HUES48 (cell line): Measurements from ENCODE around the gene CLEC10A.
"Not testable (repeated sequence)": the region's sequence is repeated elsewhere in the genome, so short reads cannot be mapped to it uniquely, and the experiment has no call there.

ENCODE experiments used
- H3K27ac ChIP-seq: one replicate; pipeline ENCODE4 v1.7.0; 2013; ENCODE audit warnings: low read depth, low read length, inconsistent platforms
- H3K27me3 ChIP-seq: 2 replicates; pipeline ENCODE4 v1.6.1; 2013; ENCODE audit warnings: mild to moderate bottlenecking, low read length; ENCODE audit not compliant: control insufficient read depth, insufficient read depth
- H3K36me3 ChIP-seq: 2 replicates; pipeline ENCODE4 v1.6.1; 2013; ENCODE audit warnings: low read length; ENCODE audit not compliant: control insufficient read depth, insufficient read depth
- H3K4me1 ChIP-seq: 2 replicates; pipeline ENCODE4 v1.6.1; 2013; ENCODE audit warnings: mild to moderate bottlenecking, low read length; ENCODE audit not compliant: control insufficient read depth, insufficient read depth
- H3K4me3 ChIP-seq: 2 replicates; pipeline ENCODE4 v1.5.1; 2013; ENCODE audit warnings: mild to moderate bottlenecking, low read depth, low read length
- H3K9ac ChIP-seq: 2 replicates; pipeline ENCODE4 v1.6.1; 2013; ENCODE audit warnings: mild to moderate bottlenecking, low read depth, low read length, moderate library complexity
- H3K9me3 ChIP-seq: 2 replicates; pipeline ENCODE4 v1.6.1; 2013; ENCODE audit warnings: low read length; ENCODE audit not compliant: control insufficient read depth, insufficient read depth

CLEC10A gene, protein sequence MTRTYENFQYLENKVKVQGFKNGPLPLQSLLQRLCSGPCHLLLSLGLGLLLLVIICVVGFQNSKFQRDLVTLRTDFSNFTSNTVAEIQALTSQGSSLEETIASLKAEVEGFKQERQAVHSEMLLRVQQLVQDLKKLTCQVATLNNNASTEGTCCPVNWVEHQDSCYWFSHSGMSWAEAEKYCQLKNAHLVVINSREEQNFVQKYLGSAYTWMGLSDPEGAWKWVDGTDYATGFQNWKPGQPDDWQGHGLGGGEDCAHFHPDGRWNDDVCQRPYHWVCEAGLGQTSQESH

DNA sequence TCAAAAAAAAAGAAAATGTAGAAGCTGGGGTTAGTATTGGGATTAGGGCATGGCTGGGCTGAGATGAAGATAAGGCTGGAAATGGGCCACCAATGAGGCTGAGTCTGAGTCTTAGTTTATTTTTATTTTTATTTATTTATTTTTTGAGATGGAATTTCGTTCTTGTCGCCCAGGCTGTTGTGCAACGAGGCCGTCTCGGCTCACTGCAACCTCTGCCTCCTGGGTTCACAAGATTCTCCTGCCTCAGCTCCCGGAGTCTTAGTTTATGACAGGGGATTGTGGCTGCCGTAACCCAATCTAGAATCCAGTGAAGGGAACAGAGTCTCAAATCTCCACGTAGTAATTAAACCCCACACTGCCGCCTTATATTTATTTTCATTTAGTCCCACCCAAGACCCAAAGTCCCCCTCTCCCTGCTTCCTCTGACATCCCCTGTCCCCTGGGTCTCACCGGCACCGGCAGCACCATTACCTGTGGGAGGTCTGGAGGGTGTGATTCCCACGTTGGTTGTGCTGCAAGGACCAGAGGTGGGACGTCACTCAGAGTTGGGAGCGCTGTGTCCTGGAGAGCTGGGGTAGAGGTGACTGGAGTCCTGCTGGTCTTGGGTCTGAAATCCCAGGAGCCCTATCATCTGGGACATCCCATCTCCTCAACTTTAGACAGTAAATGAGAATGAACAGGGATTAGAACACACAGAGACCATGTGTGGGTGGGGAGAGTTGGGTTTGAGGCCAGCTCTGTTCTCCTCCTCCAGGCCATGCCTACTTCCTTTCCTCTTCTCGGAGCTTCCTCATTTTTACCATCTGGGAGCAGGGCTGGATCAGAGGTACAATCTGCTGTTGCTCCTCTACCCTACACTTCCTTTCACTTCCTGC lies at the start of gene CLEC10A:
CLEC10A (minus strand) TSS at position 671 of the 875 bp plus-strand sequence. CDS start 1,439 bp downstream, outside the sequence.
- Histone ChIP-seq H3K9me3 (no peaks in the 10 kb centered on the region), H3K4me1 (no peaks in the 10 kb centered on the region), H3K9ac (no peak within 1 kb of the TSS), H3K36me3 (no peaks in the 10 kb centered on the region), H3K27me3 (no peaks in the 10 kb centered on the region), H3K27ac (no peak within 1 kb of the TSS), H3K4me3 (no peak within 1 kb of the TSS)

DNA sequence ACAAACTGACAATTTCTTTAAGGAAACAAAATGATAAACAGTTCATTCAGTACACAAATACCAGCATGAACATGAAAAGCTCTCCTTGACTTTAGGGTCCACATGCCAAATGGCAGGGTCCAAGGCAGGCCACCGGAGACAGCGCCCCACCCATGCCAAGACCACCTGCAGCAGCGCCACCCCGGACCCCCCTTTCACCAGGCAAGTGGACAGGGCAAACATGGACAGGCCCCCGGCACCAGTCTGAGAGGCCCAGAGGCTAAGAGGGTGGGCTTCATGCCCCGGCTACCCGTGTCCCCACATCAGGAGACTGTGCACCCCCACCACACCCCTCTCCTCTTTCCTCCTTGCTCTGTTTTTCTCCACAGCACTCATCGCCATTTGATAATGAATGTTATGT lies 49.3 kb upstream of the CLEC10A start:
- Histone ChIP-seq H3K27ac (no peak overlapping the region), H3K27me3 (peaks cover 18% of the 10 kb centered on the region), H3K36me3 (no peaks in the 10 kb centered on the region)

DNA sequence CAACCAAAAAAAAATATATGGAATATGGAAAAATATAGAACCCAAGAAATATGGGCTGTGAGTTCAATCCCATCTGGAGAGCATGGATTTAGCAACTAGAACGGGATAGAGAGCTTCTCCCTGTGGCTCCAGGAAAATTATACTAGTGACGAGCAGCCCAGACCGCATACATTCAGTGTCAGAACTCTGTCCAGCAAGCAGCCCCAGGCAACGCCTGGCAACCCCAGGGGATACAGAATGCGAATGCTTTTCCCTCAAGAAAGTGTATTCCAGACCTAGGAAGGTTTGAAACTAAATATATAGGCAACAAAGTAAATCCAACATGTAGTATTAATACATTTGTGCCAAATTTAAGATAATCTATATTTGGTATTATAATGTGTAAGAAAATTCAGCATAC lies 48.1 kb upstream of the CLEC10A start:
- Histone ChIP-seq H3K27ac (no peak overlapping the region), H3K9me3 (no peaks in the 10 kb centered on the region), H3K36me3 (no peaks in the 10 kb centered on the region), H3K4me3 (no peak overlapping the region), H3K27me3 (0 out of 2 replicates have a peak, but pooled peaks cover 8% of the 10 kb centered on the region), H3K9ac (no peak overlapping the region), H3K4me1 (peaks cover 26% of the 10 kb centered on the region)

More for the DNA sequence above, 49.3 kb upstream of the CLEC10A start:
- Histone ChIP-seq H3K9ac (no peak overlapping the region), H3K4me3 (no peak overlapping the region), H3K4me1 (peaks cover 34% of the 10 kb centered on the region), H3K9me3 (no peaks in the 10 kb centered on the region)

DNA sequence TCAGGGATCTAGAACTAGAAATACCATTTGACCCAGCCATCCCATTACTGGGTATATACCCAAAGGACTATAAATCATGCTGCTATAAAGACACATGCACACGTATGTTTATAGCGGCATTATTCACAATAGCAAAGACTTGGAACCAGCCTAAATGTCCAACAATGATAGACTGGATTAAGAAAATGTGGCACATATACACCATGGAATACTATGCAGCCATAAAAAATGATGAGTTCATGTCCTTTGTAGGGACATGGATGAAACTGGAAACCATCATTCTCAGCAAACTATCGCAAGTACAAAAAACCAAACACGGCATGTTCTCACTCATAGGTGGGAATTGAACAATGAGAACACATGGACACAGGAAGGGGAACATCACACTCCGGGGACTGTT lies 47.5 kb upstream of the CLEC10A start:
- not testable (repeated sequence) for H3K27me3 ChIP-seq, H3K4me3 ChIP-seq, H3K9me3 ChIP-seq, H3K27ac ChIP-seq, H3K9ac ChIP-seq, H3K36me3 ChIP-seq
- H3K4me1 ChIP-seq, result peaks cover 24% of the 10 kb centered on the region

DNA sequence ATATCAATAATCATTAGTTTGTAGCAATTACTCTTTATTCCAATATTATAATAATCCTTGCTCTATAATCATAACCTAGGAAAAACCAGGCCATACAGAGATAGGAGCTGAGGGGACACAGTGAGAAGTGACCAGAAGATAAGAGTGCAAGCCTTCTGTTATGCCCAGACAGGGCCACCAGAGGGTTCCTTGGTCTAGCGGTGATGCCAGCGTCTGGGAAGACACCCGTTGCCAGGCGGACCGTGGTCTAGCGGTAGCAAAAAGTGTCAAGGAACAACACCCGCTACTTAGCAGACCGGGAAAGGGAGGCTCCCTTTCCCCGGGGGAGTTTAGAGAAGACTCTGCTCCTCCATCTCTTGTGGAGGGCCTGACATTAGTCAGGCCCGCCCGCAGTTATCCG lies 46.3 kb upstream of the CLEC10A start:
- H3K27ac ChIP-seq, H3K36me3 ChIP-seq, H3K9ac ChIP-seq, H3K4me3 ChIP-seq, H3K27me3 ChIP-seq, H3K9me3 ChIP-seq: not testable (repeated sequence)
- H3K4me1 ChIP-seq, result peaks cover 20% of the 10 kb centered on the region

DNA sequence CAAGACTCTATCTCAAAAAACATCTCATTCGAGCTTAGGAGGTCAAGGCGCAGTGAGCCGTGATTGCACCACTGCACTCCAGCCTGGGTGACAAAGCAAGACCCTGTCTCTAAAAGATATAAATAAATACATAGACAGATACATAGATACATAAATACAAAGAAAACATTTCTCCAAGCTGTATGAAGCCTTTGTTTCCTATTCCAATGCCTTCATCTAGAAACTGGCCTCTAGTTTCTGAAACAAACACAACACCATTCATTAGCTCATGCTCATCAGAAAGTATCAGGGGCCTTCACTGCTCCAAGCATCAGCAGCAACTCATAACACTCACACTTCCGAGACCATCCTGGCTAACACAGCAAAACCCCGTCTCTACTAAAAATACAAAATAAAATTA lies 44.9 kb upstream of the CLEC10A start:
- H3K4me1 ChIP-seq, result peaks cover 8% of the 10 kb centered on the region; the same call in 1 of the 2 replicates
- no peaks in the 10 kb centered on the region for H3K36me3 ChIP-seq
- H3K9me3 ChIP-seq, result no peaks in the 10 kb centered on the region
- no peaks in the 10 kb centered on the region for H3K27me3 ChIP-seq
- H3K27ac ChIP-seq, result no peak overlapping the region
- no peak overlapping the region for H3K9ac ChIP-seq
- H3K4me3 ChIP-seq, result no peak overlapping the region

DNA sequence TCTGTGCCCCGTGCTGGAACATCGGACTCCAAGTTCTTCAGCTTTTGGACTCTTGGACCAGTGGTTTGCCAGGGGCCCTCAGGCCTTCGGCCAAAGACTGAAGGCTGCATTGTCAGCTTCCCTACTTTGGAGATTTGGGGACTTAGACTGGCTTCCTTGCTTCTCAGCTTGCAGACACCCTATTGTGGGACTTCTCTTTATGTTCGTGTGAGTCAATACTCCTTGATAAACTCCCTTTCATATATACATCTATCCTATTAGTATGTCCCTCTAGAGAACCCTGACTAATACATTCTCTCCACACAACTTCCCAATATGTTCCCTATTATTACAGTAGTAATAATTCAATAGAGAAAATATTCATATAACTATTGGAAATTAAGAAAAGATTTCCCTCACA lies 43.8 kb upstream of the CLEC10A start:
- Histone ChIP-seq H3K27ac (no peak overlapping the region), H3K27me3 (no peaks in the 10 kb centered on the region), H3K36me3 (no peaks in the 10 kb centered on the region), H3K4me3 (no peak overlapping the region), H3K9ac (no peak overlapping the region), H3K9me3 (no peaks in the 10 kb centered on the region), H3K4me1 (no peaks in the 10 kb centered on the region)

DNA sequence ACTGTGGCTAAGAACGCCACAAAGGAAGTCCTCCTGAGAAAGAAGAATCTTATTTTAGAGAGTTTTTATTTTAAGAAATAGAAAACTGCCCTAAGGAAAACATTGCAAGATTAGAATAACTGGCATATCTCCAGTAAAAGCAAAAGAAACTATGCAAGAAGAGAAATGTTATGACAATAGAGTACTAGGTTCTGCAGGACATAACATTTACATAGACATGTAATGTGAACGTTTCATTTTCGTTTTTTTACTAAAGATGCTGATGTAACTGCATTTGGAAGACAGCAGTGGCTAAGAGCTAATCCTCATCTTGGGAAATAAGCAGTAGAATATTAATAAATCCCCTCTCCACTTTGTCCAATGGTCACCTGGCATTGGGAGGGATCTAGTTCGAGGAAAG lies 42.3 kb upstream of the CLEC10A start:
- Histone ChIP-seq H3K27me3 (no peaks in the 10 kb centered on the region), H3K4me3 (no peak overlapping the region), H3K4me1 (no peaks in the 10 kb centered on the region), H3K9me3 (no peaks in the 10 kb centered on the region), H3K27ac (no peak overlapping the region), H3K9ac (no peak overlapping the region), H3K36me3 (no peaks in the 10 kb centered on the region)

DNA sequence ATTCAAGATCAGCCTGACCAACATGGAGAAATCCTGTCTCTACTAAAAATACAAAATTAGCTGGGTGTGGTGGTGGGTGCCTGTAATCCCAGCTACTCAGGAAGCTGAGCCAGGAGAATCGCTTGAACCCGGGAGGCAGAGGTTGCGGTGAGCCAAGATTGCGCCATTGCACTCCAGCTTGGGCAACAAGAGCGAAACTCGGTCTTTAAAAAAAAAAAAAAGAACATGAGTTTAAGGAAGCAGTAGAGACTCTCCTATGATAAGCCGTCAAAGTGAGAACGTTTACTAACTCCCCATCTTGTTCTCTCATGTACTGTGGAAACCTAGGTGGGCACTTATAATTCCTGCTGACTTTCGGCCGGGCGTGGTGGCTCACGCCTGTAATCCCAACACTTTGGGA lies 40.6 kb upstream of the CLEC10A start:
- H3K9ac ChIP-seq, H3K4me3 ChIP-seq, H3K36me3 ChIP-seq, H3K27ac ChIP-seq, H3K4me1 ChIP-seq, H3K27me3 ChIP-seq, H3K9me3 ChIP-seq: not testable (repeated sequence)

DNA sequence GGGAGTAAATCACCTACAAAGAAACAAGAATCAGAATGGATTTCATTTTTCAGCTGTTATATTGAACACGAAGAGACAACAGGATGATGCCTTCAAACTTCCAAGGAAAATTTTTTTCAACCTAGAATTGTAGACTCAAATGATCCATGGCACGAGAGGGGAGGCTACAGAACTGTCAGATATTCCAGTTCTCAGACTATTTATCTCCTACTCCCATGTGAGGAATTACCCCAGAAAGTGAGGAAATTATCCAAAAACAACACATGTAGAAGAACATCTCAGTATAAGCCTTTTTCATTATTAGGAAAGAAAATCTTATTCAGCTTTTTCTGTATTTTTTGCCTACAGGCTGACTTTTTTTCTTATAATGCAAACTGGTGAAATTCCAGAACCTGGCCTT lies 40.1 kb upstream of the CLEC10A start:
- Histone ChIP-seq H3K9me3 (no peaks in the 10 kb centered on the region), H3K4me1 (no peaks in the 10 kb centered on the region), H3K36me3 (no peaks in the 10 kb centered on the region), H3K27me3 (no peaks in the 10 kb centered on the region), H3K4me3 (no peak overlapping the region), H3K27ac (no peak overlapping the region), H3K9ac (no peak overlapping the region)

DNA sequence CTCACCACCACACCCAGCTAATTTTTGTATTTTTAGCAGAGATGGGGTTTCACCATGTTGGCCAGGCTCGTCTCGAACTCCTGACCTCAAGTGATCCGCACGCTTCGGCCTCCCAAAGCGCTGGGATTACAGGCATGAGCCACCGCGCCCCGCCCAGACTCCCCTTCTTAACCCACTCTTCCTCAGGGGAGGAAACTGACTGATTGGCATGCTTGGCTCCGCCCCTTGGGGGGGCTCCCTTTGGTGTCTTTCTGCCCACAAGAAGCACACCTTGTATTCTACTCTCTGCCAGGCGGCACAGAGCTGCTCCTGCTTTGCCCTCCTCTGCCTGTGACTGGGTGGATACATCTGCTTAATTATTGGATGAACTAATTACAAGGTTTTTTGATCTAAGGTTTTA lies 39.3 kb upstream of the CLEC10A start:
- H3K9me3 ChIP-seq, result no peaks in the 10 kb centered on the region
- no peaks in the 10 kb centered on the region for H3K4me1 ChIP-seq
- no peak overlapping the region for H3K9ac ChIP-seq
- no peak overlapping the region for H3K27ac ChIP-seq
- no peaks in the 10 kb centered on the region for H3K27me3 ChIP-seq
- H3K36me3 ChIP-seq, result no peaks in the 10 kb centered on the region
- no peak overlapping the region for H3K4me3 ChIP-seq
